GM19025 (cell line): Measurements from ENCODE around the gene DHRS7C.

Experiments used
- ATAC-seq: cut with Tn5 transposase; IDR thresholded peaks from one replicate; pipeline ENCODE4 v1.9.1; 2021; ENCODE audit warnings: mild to moderate bottlenecking, low read depth, moderate library complexity; ENCODE audit not compliant: unreplicated experiment

Gene DHRS7C

GRCh38 chr17:9790889-9791876 is at the start of gene DHRS7C:
TSS of gene DHRS7C (minus strand) at chr17:9791592. CDS start at chr17:9791284, 308 bp downstream.
- ATAC-seq = no peak

GRCh38 chr17:9839433-9839832 is 48.0 kb upstream of the DHRS7C start:
- ATAC-seq = no peak

GRCh38 chr17:9837551-9838471 is 46.4 kb upstream of the DHRS7C start:
- ATAC-seq = no peak

GRCh38 chr17:9833922-9834321 is 42.5 kb upstream of the DHRS7C start:
- ATAC-seq = no peak

- no peak for ATAC-seq
Observed at GRCh38 chr17:9830711-9831110, 39.3 kb upstream of the DHRS7C start.

GRCh38 chr17:9829343-9829742 is 38.0 kb upstream of the DHRS7C start:
- no peak for ATAC-seq

GRCh38 chr17:9828296-9829295 is 37.2 kb upstream of the DHRS7C start:
- no peak for ATAC-seq

GRCh38 chr17:9825641-9826150 is 34.3 kb upstream of the DHRS7C start, which contains the start of gene GLP2R:
TSS of gene GLP2R (plus strand) at chr17:9825924. CDS start at chr17:9826064, 140 bp downstream.
- no peak for ATAC-seq

GRCh38 chr17:9824797-9825338 is 33.5 kb upstream of the DHRS7C start:
- ATAC-seq = no peak

- no peak for ATAC-seq
Observed at GRCh38 chr17:9824094-9824493, 32.7 kb upstream of the DHRS7C start.

- no peak for ATAC-seq
Observed at GRCh38 chr17:9821921-9822320, 30.5 kb upstream of the DHRS7C start, which contains the start of gene GSG1L2. TSS of gene GSG1L2 (minus strand) at chr17:9822079. CDS start at chr17:9822071, 8 bp downstream.

GRCh38 chr17:9820448-9820847 is 29.1 kb upstream of the DHRS7C start:
- ATAC-seq = no peak

- no peak for ATAC-seq
Observed at GRCh38 chr17:9818760-9819159, 27.4 kb upstream of the DHRS7C start.

GRCh38 chr17:9817086-9817485 is 25.7 kb upstream of the DHRS7C start:
- no peak for ATAC-seq

GRCh38 chr17:9816472-9816871 is 25.1 kb upstream of the DHRS7C start:
- no peak for ATAC-seq

GRCh38 chr17:9814337-9814945 is 23.0 kb upstream of the DHRS7C start:
- no peak for ATAC-seq

GRCh38 chr17:9813166-9813565 is 21.8 kb upstream of the DHRS7C start:
- ATAC-seq = no peak

GRCh38 chr17:9811537-9811936 is 20.1 kb upstream of the DHRS7C start:
- ATAC-seq = no peak

- no peak for ATAC-seq
Observed at GRCh38 chr17:9811086-9811485, 19.7 kb upstream of the DHRS7C start.
